ENCODE measurements around the gene EBF4. TPM values are rescaled to one million over a fixed set of nuclear protein-coding genes. Genes with fewer than 3 reads are reported as not detected.

EBF4 gene
- total and polyA plus RNA-seq, 8 donors: 7.0 to 69.2 (median 12.6) TPM

- WGBS, 5 donors: 33 to 47% (median 38%) methylated on average over 5 of the region's 5 CpGs
- peak in 1 of 2 donors; percentile 62 for DNase-seq
- Histone ChIP-seq H3K4me1 (peaks cover 20 to 25% (median 22%) of the 10 kb centered on the region in 4 donors), H3K4me3 (no peak overlapping the region), H3K27ac (no peak overlapping the region), H3K9me3 (no peaks in the 10 kb centered on the region), H3K27me3 (peaks cover 0 to 93% (median 11%) of the 10 kb centered on the region in 3 donors), H3K36me3 (no peaks in the 10 kb centered on the region)
- peak in 5 of 7 experiments; percentile 23 to 72 (median 44) for TF ChIP-seq CTCF (IDR thresholded peaks at IDR 0.05)
- no peak for TF ChIP-seq POLR2A (IDR thresholded peaks at IDR 0.05)
- intact Hi-C loops (cut with DNase I; ENCODE audit: low total_unique reads): no loop called here
Observed at GRCh38 chr20:2756056-2756611, 63.6 kb downstream of the EBF4 start.

- Histone ChIP-seq H3K27me3 (peaks cover 0 to 90% (median 11%) of the 10 kb centered on the region in 3 donors), H3K9me3 (no peaks in the 10 kb centered on the region), H3K27ac (no peak overlapping the region), H3K4me1 (peaks cover 11 to 16% (median 14%) of the 10 kb centered on the region in 4 donors), H3K36me3 (no peaks in the 10 kb centered on the region), H3K4me3 (no peak overlapping the region)
- 90 to 96% (median 94%) methylated on average over 4 to 5 of the region's 5 CpGs for WGBS, 5 donors
- DNase-seq: no peak
- intact Hi-C loops (cut with DNase I; ENCODE audit: low total_unique reads): no loop called here
- no peak for TF ChIP-seq EP300 (IDR thresholded peaks at IDR 0.05)
- TF ChIP-seq CTCF (IDR thresholded peaks at IDR 0.05): no peak
- TF ChIP-seq POLR2A (IDR thresholded peaks at IDR 0.05): no peak
- TF ChIP-seq POLR2AphosphoS5 (IDR thresholded peaks at IDR 0.05): no peak
Observed at GRCh38 chr20:2757001-2757400, 64.4 kb downstream of the EBF4 start.

GRCh38 chr20:2757969-2758368, 65.4 kb downstream of the EBF4 start:
- peaks cover 2 to 7% (median 4%) of the 10 kb centered on the region in 4 donors for H3K4me1 ChIP-seq
- 76 to 83% (median 79%) methylated on average over 5 of the region's 5 CpGs for WGBS, 5 donors
- H3K27me3 ChIP-seq: peaks cover 0 to 90% (median 11%) of the 10 kb centered on the region in 3 donors
- intact Hi-C loops (cut with DNase I; ENCODE audit: low total_unique reads): no loop called here
- DNase-seq: no peak
- no peak for TF ChIP-seq POLR2AphosphoS5 (IDR thresholded peaks at IDR 0.05)
- TF ChIP-seq POLR2A (IDR thresholded peaks at IDR 0.05): no peak
- TF ChIP-seq EP300 (IDR thresholded peaks at IDR 0.05): no peak
- no peak for TF ChIP-seq CTCF (IDR thresholded peaks at IDR 0.05)
- no peak overlapping the region for H3K4me3 ChIP-seq
- no peaks in the 10 kb centered on the region for H3K9me3 ChIP-seq
- H3K36me3 ChIP-seq: no peaks in the 10 kb centered on the region
- no peak overlapping the region for H3K27ac ChIP-seq

GRCh38 chr20:2759143-2759542, 66.6 kb downstream of the EBF4 start:
- intact Hi-C loops (cut with DNase I; ENCODE audit: low total_unique reads): no loop called here

More at GRCh38 chr20:2759143-2759542, 66.6 kb downstream of the EBF4 start:
- WGBS, 5 donors: 80 to 91% (median 86%) methylated on average over 9 to 10 of the region's 10 CpGs
- no peak overlapping the region for H3K4me3 ChIP-seq
- H3K27me3 ChIP-seq: peaks cover 0 to 89% (median 5%) of the 10 kb centered on the region in 3 donors
- H3K4me1 ChIP-seq: no peaks in the 10 kb centered on the region
- no peaks in the 10 kb centered on the region for H3K9me3 ChIP-seq
- H3K36me3 ChIP-seq: no peaks in the 10 kb centered on the region
- TF ChIP-seq CTCF (IDR thresholded peaks at IDR 0.05) (no peak), POLR2AphosphoS5 (IDR thresholded peaks at IDR 0.05) (no peak), EP300 (IDR thresholded peaks at IDR 0.05) (no peak), POLR2A (IDR thresholded peaks at IDR 0.05) (no peak)
- H3K27ac ChIP-seq: no peak overlapping the region
- DNase-seq: no peak
